Body of pancreas (tissue), 4 donors: ENCODE results near the gene OR7G3. TPM values are rescaled to one million over a fixed set of nuclear protein-coding genes. Genes with fewer than 3 reads are reported as not detected.

Experiments used
- ATAC-seq: fragments of 150-250 bp; one replicate; pipeline ENCODE4 v1.9.1; 2016
- DNase-seq, 4 donors: peaks; one replicate each; pipeline ENCODE4 v3.0.0-alpha.2; 2019
- H3K27ac ChIP-seq, 4 donors: fragments of 200-600 bp; sonication (generic); 1 replicate in 3 of 4; 2 replicates in 1 of 4; pipeline versions ENCODE4 v1.5.1 to v1.6.1; 2016 to 2019; ENCODE audit warnings: mild to moderate bottlenecking in 1 of 4, mixed read lengths in 1 of 4, moderate library complexity in 1 of 4
- H3K27me3 ChIP-seq, 2 donors: fragments of 200-600 bp; sonication (generic); one replicate each; pipeline ENCODE4 v1.6.0; 2016; ENCODE audit warnings: mild to moderate bottlenecking in 1 of 2
- H3K36me3 ChIP-seq, 2 donors: fragments of 200-600 bp; sonication (generic); replicated peaks in 1 of 2; 2 replicates each; pipeline ENCODE4 v1.5.1; 2016; ENCODE audit warnings: low read depth in 2 of 2; ENCODE audit not compliant: insufficient read depth in 1 of 2
- H3K4me1 ChIP-seq: fragments of 200-600 bp; sonication (generic); one replicate; pipeline ENCODE4 v1.6.0; 2016
- H3K4me3 ChIP-seq, 2 donors: fragments of 200-600 bp; sonication (generic); 1 replicate in 1 of 2; 2 replicates in 1 of 2; pipeline ENCODE4 v1.5.1; 2016 to 2019
- H3K9me3 ChIP-seq, 3 donors: fragments of 200-600 bp; sonication (generic); 1 replicate in 2 of 3; 2 replicates in 1 of 3; pipeline ENCODE4 v1.5.1; 2016
- POLR2A ChIP-seq, 3 donors: fragments of 450-650 bp; IDR thresholded peaks; one replicate each; pipeline ENCODE4 v1.6.1; 2016; ENCODE audit warnings: antibody characterized with exemption in 3 of 3, mild to moderate bottlenecking in 2 of 3
- WGBS, 2 donors: methylation state at CpG; one replicate each; pipeline ENCODE4 v1.1.5; 2017; 5-methylcytosine and 5-hydroxymethylcytosine counted together
- intact Hi-C: fragments of 100-400 bp; cut with DNase I; formaldehyde crosslinking; loops from one replicate; pipeline ENCODE4 v1.15.1; 2023
- total RNA-seq, 2 donors: library from RNA; depleted of rRNA; stranded (reverse); fragments of >200 nt; gene quantifications; one replicate each; pipeline ENCODE4 v1.1.0, GENCODE V29; 2016
- TF ChIP-seq, protein P1 (sequence below), 7 experiments: fragments of 450-650 bp in 4 of 7; fragments of 200-600 bp in 3 of 7; sonication (generic) in 3 of 7; IDR thresholded peaks; one replicate each; pipeline ENCODE4 v1.5.1; 2016 to 2019; ENCODE audit warnings: antibody characterized with exemption in 7 of 7

OR7G3 gene
- total RNA-seq, 2 donors from 2014 or later, result not detected

DNA sequence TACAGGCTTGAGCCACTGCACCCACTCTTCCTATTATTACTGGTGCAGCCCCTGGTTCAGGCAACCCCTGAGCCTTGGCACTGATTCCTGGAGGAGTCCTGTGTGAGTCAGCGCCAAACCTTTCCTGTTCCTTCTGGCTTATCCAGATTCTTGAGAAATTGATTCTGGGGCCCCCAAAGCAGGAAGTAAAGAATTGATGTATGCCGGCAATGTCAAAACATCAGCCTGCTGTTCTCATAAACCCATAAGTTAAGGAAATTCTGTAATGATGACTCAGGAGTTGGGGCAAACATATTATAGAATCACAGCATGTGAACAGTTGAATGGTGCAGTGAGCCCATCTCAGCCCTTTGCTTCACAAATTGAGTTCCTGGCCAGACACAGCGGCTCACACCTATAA, 1.4 kb upstream of the OR7G3 start:
- Histone ChIP-seq H3K4me1 (no peaks in the 10 kb centered on the region), H3K27ac (no peak overlapping the region), H3K9me3 (no peaks in the 10 kb centered on the region), H3K36me3 (no peaks in the 10 kb centered on the region), H3K27me3 (no peaks in the 10 kb centered on the region), H3K4me3 (no peak overlapping the region)
- DNase-seq (no peak), ATAC-seq (no peak)
- TF ChIP-seq, protein P1, sequence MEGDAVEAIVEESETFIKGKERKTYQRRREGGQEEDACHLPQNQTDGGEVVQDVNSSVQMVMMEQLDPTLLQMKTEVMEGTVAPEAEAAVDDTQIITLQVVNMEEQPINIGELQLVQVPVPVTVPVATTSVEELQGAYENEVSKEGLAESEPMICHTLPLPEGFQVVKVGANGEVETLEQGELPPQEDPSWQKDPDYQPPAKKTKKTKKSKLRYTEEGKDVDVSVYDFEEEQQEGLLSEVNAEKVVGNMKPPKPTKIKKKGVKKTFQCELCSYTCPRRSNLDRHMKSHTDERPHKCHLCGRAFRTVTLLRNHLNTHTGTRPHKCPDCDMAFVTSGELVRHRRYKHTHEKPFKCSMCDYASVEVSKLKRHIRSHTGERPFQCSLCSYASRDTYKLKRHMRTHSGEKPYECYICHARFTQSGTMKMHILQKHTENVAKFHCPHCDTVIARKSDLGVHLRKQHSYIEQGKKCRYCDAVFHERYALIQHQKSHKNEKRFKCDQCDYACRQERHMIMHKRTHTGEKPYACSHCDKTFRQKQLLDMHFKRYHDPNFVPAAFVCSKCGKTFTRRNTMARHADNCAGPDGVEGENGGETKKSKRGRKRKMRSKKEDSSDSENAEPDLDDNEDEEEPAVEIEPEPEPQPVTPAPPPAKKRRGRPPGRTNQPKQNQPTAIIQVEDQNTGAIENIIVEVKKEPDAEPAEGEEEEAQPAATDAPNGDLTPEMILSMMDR (IDR thresholded peaks at IDR 0.05), result no peak
- TF ChIP-seq POLR2A (IDR thresholded peaks at IDR 0.05), result no peak
- intact Hi-C loops, result no loop called here
- 46 to 69% methylated on average over 3 of the region's 3 CpGs for WGBS, 2 donors

DNA sequence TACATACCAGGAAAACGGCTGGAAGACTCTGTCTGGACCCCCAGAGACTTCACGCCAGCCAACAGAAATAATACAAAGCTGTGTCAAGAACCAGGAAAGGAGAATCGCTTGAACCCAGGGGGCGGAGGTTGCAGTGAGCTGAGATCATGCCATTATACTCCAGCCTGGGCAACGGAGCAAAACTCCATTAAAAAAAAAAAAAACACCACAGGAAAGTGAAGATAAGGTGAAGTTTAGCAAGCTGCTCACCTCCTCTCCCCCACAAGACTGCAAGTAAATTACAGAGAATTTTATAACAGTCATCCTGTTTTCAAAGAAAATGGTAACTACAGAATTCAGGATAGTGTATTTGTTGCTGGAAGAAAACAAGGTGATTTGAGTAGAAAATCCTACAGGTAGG, 10.2 kb downstream of the OR7G3 start:
- H3K27ac ChIP-seq, result no peak overlapping the region
- no peak overlapping the region for H3K4me3 ChIP-seq
- DNase-seq, result no peak
- H3K9me3 ChIP-seq, result no peaks in the 10 kb centered on the region
- no peak for ATAC-seq
- no peaks in the 10 kb centered on the region for H3K36me3 ChIP-seq
- TF ChIP-seq POLR2A (IDR thresholded peaks at IDR 0.05), result no peak
- TF ChIP-seq, protein P1 (IDR thresholded peaks at IDR 0.05), result no peak
- H3K27me3 ChIP-seq, result no peaks in the 10 kb centered on the region
- H3K4me1 ChIP-seq, result no peaks in the 10 kb centered on the region
- intact Hi-C loops, result no loop called here
- 40 to 50% methylated on average over 5 of the region's 5 CpGs for WGBS, 2 donors

DNA sequence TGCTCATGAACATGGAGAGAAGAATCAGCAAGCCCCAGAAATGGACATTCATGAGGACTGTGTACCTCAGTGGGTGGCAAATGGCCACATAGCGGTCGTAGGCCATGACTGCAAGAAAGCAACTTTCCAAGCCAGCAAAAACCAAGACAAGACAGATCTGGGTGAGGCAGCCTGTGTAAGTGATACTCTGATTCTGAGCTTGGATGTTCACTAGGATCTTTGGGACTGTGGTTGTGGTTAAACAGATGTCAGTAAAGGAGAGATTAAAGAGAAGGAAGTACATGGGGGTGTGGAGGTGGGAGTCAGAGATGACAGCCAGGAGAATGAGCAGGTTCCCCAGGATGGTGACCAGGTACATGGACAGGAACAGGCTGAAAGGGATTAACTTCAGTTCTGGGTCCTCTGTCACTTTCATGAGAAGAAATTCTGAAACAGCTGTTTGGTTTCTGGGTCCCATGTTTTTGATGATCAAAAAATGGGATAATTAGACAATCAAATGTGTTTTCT, 11.4 kb downstream of the OR7G3 start, which contains the start of gene OR7G1:
Gene OR7G1 (minus strand): TSS at position 457 of the 507 bp plus-strand sequence. CDS start 0 bp downstream, at position 457.
- Histone ChIP-seq H3K4me1 (no peaks in the 10 kb centered on the region), H3K9me3 (no peaks in the 10 kb centered on the region), H3K4me3 (no peak within 1 kb of the TSS), H3K27ac (no peak within 1 kb of the TSS), H3K36me3 (no peaks in the 10 kb centered on the region), H3K27me3 (no peaks in the 10 kb centered on the region)
- 60 to 75% methylated on average over 2 of the region's 2 CpGs for WGBS, 2 donors
- ATAC-seq (no peak), DNase-seq (no peak)
- TF ChIP-seq, protein P1 (IDR thresholded peaks at IDR 0.05), result no peak
- TF ChIP-seq POLR2A (IDR thresholded peaks at IDR 0.05), result no peak
- intact Hi-C loops, result no loop called here

DNA sequence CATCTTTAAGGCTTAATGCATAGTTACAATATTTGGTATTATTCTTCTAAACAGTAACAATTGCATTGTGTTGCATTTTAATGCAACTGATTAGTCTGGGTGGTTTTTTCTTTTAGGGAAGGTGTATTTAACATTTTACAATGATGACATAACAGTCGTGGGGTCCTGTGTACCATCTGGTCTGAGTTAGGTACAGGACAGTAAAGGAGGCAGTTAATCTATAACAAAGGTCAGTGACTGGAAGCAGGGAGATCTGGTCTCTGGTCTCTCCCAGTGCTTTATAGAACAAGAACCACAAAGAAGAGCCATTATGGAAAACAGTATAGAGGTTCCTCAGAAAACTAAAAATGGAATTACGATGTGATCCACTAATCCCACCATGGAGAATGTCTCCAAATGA, 16.8 kb downstream of the OR7G3 start:
- Histone ChIP-seq H3K27me3 (peaks cover 0 to 3% of the 10 kb centered on the region in 2 donors), H3K9me3 (no peaks in the 10 kb centered on the region), H3K36me3 (no peaks in the 10 kb centered on the region), H3K4me1 (no peaks in the 10 kb centered on the region), H3K27ac (no peak overlapping the region), H3K4me3 (no peak overlapping the region)
- ATAC-seq (no peak), DNase-seq (no peak)
- TF ChIP-seq, protein P1 (IDR thresholded peaks at IDR 0.05), result no peak
- no peak for TF ChIP-seq POLR2A (IDR thresholded peaks at IDR 0.05)
- intact Hi-C loops, result no loop called here
- WGBS, 2 donors, result 24 to 29% methylated on average over 2 of the region's 2 CpGs

DNA sequence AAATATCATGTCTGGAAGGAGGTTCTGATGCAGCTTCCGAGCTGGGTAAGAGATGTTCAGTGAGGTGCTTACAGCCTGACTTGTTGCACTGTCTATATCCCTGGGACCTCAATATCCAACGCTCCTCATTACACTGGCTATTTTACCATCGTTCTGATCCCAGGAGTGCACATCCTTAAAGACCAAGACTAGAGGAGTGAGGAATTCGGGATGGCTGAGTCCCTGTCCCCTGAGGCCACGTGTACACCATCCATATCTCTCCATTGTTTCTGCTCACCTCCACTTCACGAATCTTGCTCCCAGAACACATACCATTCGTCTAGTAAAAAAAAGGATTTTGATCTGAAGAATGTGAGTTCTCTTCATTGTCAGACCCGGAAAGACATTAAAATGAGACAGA, 19.4 kb downstream of the OR7G3 start, which contains the start of gene OR7G2:
Gene OR7G2 (minus strand): TSS at position 101 of the 400 bp plus-strand sequence. CDS start 4,232 bp downstream, outside the sequence.
- DNase-seq (no peak), ATAC-seq (no peak)
- Histone ChIP-seq H3K27me3 (peaks cover 0 to 3% of the 10 kb centered on the region in 2 donors), H3K27ac (no peak within 1 kb of the TSS), H3K36me3 (no peaks in the 10 kb centered on the region), H3K4me3 (no peak within 1 kb of the TSS), H3K4me1 (no peaks in the 10 kb centered on the region), H3K9me3 (no peaks in the 10 kb centered on the region)
- intact Hi-C loops, result no loop called here
- 38 to 48% methylated on average over 8 of the region's 8 CpGs for WGBS, 2 donors
- TF ChIP-seq, protein P1 (IDR thresholded peaks at IDR 0.05), result no peak
- no peak for TF ChIP-seq POLR2A (IDR thresholded peaks at IDR 0.05)
